Measurements from ENCODE around the gene TSPOAP1.

GRCh38 chr17:58338841-58339754, 10.5 kb upstream of the TSPOAP1 start:
- peak; percentile 98 for TF ChIP-seq POLR2AphosphoS5 (IDR thresholded peaks at IDR 0.05; ENCODE audit: low read depth, low read length)
- TF ChIP-seq POLR2A (IDR thresholded peaks at IDR 0.05; ENCODE audit: low read depth, low read length) = peak; percentile 96

All from GM12892 (cell line).